Raji (cell line): Measurements from ENCODE around the gene ULK4.

ENCODE experiments used
- POLR2A ChIP-seq: IDR thresholded peaks from 2 replicates; pipeline ENCODE4 v1.6.1; 2011; ENCODE audit warnings: low read depth, low read length, control low read depth; ENCODE audit not compliant: insufficient read depth

Gene ULK4

DNA sequence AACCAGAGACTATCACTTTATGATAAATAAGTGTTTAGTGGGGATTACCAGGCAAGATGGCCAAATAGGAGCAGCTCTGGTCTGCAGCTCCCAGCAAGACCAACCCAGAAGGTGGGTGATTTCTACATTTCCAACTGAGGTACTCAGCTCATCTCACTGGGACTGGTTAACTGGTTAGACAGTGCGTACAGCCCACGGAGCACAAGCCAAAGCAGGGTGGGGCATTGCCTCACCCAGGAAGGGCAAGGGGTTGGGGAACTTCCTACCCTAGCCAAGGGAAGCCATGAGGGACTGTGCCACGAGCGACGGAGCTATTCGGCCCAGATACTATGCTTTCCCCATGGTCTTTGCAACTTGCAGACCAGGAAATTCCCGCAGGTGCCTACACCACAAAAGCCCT, 591.6 kb downstream of the ULK4 start:
- no peak for TF ChIP-seq POLR2A

- TF ChIP-seq POLR2A: no peak
These were observed 592.1 kb downstream of the ULK4 start for GRCh38 chr3:41369838-41370237.

- TF ChIP-seq POLR2A: no peak
These were observed 595.9 kb downstream of the ULK4 start for GRCh38 chr3:41365973-41366372.

- no peak for TF ChIP-seq POLR2A
These were observed 597.2 kb downstream of the ULK4 start for GRCh38 chr3:41364736-41365135.

DNA sequence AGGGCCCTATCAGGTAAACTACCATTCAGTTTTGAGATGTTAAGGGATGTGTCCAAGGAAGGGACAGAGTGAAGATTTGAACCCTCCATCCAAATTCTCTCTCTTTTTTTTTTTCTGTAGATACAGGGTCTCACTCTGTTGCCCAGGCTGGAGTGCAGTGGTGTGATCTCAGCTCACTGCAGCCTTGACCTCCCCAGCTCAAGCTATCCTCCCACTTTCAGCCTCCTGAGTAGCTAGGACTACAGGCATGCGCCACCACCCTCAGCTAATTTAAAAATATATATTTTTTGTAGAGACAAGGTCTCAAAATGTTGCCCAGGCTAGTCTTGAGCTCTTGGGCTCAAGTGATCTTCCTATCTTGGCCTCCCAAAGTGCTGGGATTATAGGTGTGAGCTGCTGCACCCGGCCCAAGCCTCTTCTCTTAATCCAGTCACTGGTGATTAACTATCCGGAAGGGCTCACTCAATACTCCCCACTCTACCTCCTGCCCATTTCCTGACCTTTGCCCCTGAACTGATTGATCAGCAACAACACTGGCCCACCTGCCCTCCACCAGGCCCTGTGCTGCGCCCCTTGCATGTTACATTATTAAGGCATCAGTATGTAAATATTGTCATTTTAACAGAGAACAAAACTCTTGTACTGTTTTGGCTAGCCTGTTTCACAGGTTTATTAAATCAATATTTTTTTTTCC, 597.9 kb downstream of the ULK4 start:
- no peak for TF ChIP-seq POLR2A

DNA sequence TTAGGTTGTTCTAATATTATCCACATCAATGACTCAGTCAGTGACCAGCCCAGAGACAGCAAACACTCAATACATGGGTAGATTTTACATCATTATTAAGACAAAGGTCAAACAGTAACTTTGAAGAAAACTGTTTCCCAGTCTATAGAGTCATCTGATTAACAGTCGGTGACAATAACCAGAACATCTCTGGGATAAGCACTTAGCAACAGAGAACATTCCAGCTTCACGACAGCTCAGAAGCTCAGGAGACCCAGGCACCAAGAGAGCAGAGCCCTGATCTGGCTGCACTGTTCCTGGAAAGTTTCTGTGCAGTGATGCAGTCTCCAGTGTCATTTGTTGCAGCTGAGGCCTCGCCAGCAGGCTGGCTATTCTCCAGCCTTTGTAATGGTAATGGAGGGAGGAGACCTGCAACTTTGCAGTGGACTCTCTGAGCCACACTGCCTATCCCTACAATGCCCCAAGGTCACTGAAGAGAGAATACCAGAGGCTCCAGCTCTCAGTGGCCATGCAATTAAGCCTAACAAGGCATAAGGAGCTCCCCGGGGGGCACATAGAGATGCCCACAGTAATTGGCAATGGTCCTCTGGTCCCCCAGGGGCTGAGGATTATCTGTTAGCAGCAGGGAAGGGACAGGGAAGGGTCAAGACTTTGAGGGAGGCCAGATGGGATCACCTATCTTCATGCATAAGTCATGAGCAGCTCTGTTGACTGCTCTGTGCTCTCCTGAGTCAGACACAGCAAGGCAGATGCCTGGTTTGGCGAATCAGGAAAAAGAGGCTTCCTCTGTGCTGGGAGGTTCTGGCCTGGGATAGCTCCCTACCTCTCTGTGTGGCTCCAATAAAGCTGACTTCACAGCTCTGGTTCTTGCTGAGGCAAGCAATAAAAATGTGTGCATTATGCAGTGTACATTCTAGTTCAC, 599.0 kb downstream of the ULK4 start:
- TF ChIP-seq POLR2A: no peak

GRCh38 chr3:41357271-41357670, 604.6 kb downstream of the ULK4 start:
- no peak for TF ChIP-seq POLR2A

- TF ChIP-seq POLR2A: no peak
These were observed 605.1 kb downstream of the ULK4 start for GRCh38 chr3:41356775-41357174.

DNA sequence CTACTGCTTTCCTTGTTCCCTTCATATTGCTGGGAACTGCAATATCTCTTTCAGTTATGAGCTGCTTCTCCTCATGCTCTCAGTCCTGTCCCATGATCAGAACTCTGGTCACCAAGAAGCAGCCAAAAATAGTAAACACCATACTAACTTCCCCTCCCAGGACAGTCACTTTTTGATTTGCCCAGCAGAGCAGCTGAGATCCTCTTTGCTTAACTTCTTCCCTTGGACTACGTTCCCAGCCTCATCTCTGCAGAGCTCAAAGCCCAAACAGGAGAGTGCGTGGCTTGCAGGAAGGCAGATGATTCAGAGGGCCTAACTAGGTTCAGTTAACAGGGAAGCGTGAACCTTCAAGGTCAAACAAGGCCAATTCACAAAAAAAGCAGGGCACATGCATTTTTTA, 609.4 kb downstream of the ULK4 start:
- TF ChIP-seq POLR2A: no peak

GRCh38 chr3:41350441-41350840, 611.5 kb downstream of the ULK4 start:
- TF ChIP-seq POLR2A: no peak

GRCh38 chr3:41348401-41348800, 613.5 kb downstream of the ULK4 start:
- TF ChIP-seq POLR2A: no peak

- TF ChIP-seq POLR2A: no peak
These were observed 615.1 kb downstream of the ULK4 start for GRCh38 chr3:41346698-41347270.

DNA sequence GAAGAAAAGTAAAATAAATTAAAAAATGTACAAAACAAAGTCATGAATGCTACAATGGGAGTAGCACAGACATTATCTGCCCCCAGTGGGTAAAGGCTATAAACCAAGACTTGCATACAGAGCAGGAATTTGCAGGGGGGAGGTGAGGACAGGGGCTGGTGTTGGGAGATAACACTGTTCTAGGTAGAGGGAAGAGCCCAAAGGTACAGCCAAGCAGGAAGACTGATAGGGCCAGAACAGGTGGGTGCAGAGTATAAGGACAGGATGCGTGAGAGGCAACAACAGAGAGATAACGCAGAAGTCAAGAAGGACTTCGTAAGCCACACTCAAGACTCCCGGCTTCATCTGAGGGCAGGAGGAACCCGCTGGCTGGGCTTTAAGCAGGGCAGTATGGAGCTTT, 616.1 kb downstream of the ULK4 start:
- no peak for TF ChIP-seq POLR2A

- no peak for TF ChIP-seq POLR2A
These were observed 622.1 kb downstream of the ULK4 start for GRCh38 chr3:41339758-41340157.

GRCh38 chr3:41338276-41338675, 623.6 kb downstream of the ULK4 start:
- TF ChIP-seq POLR2A: no peak

DNA sequence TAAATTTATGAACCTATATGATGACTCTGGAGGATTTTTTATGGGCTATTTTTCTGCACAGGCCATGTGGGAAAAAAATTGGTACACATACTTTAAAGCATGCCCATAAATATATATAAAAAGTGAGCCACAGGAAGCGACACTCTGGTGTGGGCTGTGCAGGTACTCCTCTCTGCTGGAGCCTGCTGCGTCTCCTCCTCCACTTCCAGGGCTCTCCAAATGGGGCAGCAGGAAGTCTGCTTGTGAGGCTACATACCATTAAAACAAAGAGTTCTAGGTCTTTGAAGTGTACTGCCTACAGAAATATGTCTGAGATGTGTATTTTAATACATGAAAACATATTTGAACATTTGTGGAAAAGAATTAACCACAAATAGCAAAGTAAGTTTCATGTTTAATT, 627.5 kb downstream of the ULK4 start:
- no peak for TF ChIP-seq POLR2A
